ENCODE results near the gene PXMP2. TPM values are rescaled to one million over a fixed set of nuclear protein-coding genes. Genes with fewer than 3 reads are reported as not detected.

Gene PXMP2
- total RNA-seq, 4 donors from 2014 or later: 22.8 to 87.0 (median 40.3) TPM

- no peak for TF ChIP-seq CTCF (IDR thresholded peaks at IDR 0.05; ENCODE audit: low read depth)
These were observed 16.3 kb downstream of the PXMP2 start for GRCh38 chr12:132703641-132704040.

- TF ChIP-seq CTCF (IDR thresholded peaks at IDR 0.05; ENCODE audit: low read depth): no peak
These were observed 19.9 kb downstream of the PXMP2 start for GRCh38 chr12:132707241-132707640.

- TF ChIP-seq CTCF (IDR thresholded peaks at IDR 0.05; ENCODE audit: low read depth): no peak
These were observed 20.8 kb downstream of the PXMP2 start for GRCh38 chr12:132708150-132708549.

GRCh38 chr12:132710043-132710404 is 22.6 kb downstream of the PXMP2 start:
- TF ChIP-seq CTCF (IDR thresholded peaks at IDR 0.05; ENCODE audit: low read depth): no peak

GRCh38 chr12:132710405-132711079 is 23.2 kb downstream of the PXMP2 start, which contains the start of gene PGAM5:
Gene PGAM5, plus strand, starts transcription at chr12:132710842. Its CDS starts 35 bp downstream, at chr12:132710877.
- TF ChIP-seq CTCF (IDR thresholded peaks at IDR 0.05; ENCODE audit: low read depth): no peak

- no peak for TF ChIP-seq CTCF (IDR thresholded peaks at IDR 0.05; ENCODE audit: low read depth)
These were observed 23.9 kb downstream of the PXMP2 start for GRCh38 chr12:132711080-132711843.

- TF ChIP-seq CTCF (IDR thresholded peaks at IDR 0.05; ENCODE audit: low read depth): no peak
These were observed 25.7 kb downstream of the PXMP2 start for GRCh38 chr12:132713123-132713522.

All from subcutaneous adipose tissue (tissue), 4 donors.